Measurements from ENCODE around the gene U2AF2.

- TF ChIP-seq CTCF (IDR thresholded peaks at IDR 0.05) (no peak), POLR2AphosphoS5 (IDR thresholded peaks at IDR 0.05; ENCODE audit: insufficient read depth in 1 of 2, low read depth in 1 of 2) (no peak), POLR2A (IDR thresholded peaks at IDR 0.05) (no peak)
These were observed 40.7 kb upstream of the U2AF2 start for GRCh38 chr19:55613930-55614710.

Measured in vagina (tissue), 2 donors.